ENCODE measurements around the gene HSDL1.
"Not testable (repeated sequence)": the region's sequence is repeated elsewhere in the genome, so short reads cannot be mapped to it uniquely, and the experiment has no call there.

HSDL1 gene

DNA sequence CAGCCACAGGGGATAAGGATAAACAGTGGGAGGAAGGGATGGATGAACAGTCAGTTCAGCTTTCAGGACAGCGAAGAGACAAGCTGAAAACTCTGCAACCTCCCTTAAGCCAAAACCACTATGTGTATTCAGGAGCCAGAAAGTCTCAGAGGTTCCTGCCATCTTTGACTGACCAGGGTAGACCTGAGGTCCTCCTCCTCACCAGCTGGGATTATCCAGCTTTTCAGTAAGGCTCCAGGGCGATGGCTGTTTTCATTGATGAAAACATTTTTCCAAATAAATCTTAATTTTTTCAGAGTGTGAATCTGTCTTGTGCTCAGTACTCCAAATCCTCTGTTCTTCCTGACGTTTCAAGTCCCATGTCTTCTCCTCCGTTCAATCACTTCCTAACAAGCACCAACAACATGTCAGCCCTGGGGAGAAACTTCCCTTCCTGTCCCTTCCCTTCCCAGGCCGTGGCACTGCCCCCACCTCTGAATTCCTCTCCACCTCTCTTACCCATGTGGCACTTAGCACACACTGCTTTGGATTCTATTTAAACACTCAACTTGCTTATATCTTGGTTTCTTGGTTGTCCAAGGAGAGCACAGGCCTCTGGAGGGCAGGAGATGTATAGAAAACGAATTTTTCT lies 5.2 kb downstream of the HSDL1 start:
- no peak for DNase-seq (ENCODE audit: low read depth in 1 of 2, low spot score in 1 of 2)

DNA sequence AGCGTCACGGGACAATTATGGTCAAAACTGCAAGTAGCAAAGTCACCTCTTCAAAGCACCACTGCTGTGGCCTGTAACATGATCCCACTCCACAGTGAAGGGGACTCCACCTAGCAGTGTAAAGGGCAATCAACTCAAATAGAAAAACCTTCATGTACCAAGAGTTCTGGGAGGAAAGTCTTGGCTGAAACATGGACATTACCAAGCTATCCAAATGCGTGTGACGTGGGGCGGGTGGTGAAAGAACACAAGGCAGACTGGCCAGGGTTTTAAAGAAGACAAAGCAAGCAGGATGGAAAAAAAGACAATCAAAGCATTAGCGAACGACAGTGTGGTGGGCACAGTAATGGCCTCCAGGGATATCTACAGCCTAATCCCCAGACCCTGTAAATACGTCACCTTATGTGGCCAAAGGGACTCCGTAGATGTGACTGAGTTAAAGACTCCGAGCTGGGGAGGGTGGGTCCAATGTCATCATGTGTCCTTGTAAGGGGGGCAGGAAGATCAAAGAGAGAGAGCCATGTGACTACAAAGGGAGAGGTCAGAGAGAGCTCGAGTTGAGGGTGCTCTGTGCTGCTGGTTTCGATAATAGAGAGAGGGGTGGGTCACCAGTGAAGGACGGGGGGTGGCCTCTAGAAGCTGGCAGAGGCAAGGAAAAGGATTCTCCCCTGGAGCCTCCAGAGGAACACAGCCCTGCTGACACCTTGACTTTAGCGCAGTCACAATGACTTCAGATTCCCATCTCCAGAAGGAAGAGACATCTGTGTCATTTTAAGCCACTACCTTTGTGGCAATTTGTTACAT lies 6.0 kb downstream of the HSDL1 start:
- DNase-seq (ENCODE audit: low read depth in 1 of 2, low spot score in 1 of 2) = no peak

DNA sequence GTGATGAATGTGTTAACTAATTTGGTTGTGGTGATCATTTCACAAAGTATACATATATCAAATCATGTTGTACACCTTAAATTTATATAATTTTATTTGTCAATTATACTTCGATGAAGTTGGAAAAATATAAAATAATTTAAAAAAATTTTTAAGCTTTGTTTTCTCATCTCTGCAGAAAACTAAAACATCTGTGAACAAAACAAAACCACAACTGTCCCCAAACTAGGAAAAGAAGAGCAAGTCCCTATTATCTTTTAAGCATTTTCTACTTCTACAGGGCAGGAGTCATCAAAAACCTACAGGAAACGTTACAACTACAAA lies 6.5 kb downstream of the HSDL1 start:
- no peak for DNase-seq (ENCODE audit: low read depth in 1 of 2, low spot score in 1 of 2)

DNA sequence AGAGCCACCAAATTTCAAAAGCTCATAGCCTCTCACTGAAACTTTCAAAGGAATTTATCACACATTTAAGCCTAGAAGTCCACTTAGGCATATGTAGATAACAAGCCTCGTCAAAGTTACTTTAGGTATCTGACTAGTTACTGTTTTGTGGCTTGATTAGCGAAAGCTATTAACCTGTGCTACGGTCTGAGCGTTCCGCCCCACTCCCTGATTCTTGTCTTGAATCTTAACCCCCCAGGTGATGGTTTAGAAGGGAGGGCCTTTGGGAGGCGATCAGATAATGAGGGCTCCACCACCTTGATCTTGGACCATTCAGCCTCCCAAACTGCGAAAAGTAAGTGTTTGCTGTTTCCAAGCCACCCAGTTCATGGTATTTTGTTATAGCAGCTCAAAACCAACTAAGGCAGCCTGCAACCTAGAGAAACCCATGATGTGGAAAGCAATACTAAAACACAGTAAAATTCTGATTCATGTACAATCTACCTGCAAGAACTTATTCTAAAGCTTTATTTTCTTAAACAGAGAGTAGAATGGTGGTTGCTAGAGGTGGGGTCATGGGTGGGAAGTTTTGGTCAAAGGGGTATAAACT lies 7.1 kb downstream of the HSDL1 start:
- no peak for DNase-seq (ENCODE audit: low read depth in 1 of 2, low spot score in 1 of 2)

DNA sequence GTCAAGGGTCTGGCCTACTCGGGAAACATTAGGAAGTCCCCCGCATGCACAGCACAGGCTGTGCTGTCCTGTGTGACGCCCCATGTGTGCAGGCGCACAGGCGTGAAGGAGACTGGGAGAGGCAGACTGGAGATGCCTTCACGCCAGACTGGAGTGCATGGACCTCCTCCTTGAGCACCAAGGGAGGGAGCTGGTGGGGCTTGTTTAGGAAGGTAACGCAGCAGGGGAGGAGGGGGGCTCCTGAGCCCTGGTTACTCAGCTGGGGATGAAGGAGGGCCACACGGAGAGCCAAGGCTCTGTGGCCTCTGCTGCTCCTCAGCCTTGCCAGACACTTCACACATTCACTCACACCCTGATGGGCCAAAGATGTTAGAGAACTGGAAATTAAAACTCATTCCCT lies 7.7 kb downstream of the HSDL1 start:
- DNase-seq (ENCODE audit: low read depth in 1 of 2, low spot score in 1 of 2) = no peak

DNA sequence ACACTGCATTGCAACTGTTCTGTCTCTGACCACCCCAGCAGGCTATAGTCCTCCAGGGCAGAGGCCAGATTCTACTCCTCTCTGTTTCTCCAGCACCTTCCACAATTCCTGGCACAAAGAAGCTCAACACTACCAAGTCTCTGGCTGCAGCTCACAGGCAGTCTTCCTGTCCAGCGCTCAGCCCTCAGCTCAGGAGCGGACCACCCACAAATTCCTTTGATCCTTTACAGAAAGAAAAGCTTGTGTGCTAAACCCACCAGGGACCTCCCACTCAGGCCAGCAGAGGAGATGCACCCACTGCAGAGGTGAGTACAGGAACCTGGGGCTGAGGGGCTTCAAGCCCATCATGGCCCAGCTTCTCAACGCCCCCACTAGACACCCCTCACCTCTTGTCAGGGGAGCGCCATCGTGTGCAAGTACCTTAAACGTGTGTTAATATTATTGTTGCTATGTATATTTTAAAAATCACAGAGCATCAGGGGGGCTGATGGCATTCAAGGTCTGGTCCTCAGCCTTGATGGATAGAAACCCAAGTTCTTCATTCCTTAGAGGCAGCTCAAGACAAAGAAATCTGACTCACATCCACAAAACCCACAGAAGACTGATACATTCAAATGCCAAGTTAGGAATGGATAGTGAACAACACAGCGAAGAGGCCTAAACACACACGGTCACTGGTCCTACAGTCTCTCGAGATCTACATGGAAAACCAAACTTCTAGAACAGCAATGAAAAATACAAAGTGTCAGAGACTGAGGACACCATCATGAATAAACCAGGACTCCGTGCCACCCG lies 8.4 kb downstream of the HSDL1 start:
- no peak for DNase-seq (ENCODE audit: low read depth in 1 of 2, low spot score in 1 of 2)

DNA sequence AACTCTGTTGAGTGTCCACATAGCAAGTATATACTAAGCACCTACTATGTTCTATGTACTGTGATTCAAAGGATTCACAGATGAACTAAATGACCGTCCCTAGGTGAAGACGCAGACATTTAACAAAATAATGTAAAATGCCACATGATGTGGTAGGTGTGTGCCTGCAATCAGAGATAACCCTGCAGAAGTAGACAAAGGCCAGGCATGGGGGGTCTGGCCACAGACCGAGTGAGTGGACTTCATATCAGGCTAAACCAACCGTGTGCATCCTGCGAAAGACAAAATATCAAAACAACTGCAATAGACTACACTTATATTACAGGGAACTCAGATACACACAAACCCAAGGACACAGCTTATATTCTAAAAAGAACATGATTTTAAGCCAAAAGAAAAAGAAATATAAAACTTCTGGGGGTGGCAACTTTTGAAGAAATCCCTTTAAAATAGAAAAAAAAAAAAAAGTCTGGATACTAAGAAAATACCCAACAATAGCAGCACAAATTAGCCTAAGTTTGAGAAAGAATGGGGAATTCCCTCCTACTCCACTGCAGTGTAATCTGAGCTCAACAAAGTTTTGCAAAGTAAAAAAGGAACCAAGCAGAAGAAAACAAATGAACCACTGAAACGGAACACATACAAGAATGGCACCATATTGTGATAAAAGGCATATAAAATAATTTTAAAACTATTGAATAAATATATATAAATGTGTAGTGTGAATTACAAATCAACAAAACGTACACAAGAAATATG lies 12.3 kb downstream of the HSDL1 start:
- DNase-seq (ENCODE audit: low read depth in 1 of 2, low spot score in 1 of 2) = no peak

DNA sequence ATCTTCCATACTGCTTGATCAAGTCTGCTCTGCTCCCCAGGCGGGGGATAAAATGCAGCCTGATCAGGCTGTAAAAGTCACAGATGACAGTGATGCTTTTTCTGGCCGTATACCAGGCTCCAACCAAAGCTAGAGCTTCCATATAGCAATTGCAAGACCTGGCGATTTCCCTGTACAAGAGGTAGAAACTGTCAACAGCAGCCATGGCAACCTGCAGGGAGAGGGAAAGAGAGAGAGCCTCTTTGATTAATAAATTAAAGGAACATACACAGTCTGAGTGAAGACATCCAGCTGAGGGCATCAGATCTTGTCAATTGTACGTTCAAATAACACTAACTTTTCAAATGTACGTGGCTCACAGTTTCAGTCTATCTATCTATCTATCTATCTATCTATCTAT lies 13.9 kb downstream of the HSDL1 start:
- DNase-seq (ENCODE audit: low read depth in 1 of 2, low spot score in 1 of 2) = no peak

DNA sequence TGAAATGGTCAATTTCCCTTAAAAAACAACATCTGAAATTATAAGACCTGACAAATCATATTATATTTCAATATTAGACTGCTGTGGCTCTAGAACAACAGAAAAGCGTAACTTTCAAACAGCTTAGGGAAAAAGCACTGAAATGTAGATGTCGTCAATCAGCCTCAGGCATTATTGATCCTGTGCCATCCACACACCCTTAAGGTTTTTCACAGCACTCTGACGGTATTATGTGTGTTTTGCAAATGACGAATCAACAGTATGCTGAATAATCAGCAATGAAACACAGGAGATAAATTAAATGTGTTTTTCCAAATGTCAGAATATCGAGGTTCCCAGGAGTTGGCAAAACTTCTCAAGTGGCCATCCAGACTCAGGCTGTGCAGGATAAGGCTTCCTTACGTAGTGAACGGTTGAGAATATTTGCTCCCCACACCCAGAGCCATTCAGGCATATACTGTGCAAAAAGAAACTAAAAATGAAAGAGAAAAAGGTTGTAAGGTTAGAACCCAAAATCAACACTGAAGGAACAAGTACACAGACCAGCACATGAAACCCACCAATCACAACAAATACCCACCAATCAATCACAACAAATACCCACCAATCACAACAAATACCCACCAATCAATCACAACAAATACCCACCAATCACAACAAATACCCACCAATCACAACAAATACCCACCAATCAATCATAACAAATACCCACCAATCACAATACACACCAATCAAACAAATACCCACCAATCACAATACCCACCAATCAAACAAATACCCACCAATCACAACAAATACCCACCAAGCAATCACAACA lies 20.5 kb downstream of the HSDL1 start:
- no peak for DNase-seq (ENCODE audit: low read depth in 1 of 2, low spot score in 1 of 2)

DNA sequence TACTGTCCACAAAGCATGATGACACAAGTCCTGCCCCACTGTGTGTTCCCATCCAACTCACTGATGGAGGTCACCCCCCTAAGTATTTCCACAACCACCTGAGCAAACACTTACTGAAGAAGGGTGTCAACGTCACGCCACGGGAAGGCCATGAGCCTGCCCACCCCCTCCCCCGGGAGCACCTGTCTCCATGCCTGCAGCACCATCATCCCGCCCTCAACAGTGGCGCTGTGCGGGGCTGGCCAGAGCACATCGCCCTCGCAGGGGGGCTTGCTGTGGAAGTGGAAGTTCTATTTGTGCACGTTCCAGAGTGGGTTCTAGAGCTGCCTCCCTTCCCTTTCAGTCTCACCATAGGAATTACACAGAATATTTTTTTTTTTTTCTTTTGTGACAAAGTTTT lies 24.0 kb downstream of the HSDL1 start:
- no peak for DNase-seq (ENCODE audit: low read depth in 1 of 2, low spot score in 1 of 2)

DNA sequence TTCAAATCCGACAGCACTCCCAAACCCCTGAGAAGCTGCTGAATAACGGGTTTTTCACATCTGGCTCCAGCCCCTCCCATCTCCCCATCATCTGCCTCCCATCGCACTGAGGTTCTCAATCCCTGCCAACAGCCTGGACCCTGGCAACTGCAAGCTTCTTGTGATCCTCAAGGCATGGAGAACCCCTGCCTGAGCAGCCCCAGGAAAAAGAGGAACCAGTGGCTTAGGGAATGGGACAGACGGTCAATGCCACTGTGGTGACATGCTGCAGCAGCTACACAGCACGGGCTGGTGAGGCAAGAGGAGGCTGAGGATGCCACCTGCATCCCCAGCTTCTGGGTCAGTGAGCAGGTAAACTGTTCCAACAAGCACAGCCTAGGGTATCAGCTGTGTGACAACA lies 25.0 kb downstream of the HSDL1 start:
- no peak for DNase-seq (ENCODE audit: low read depth in 1 of 2, low spot score in 1 of 2)

DNA sequence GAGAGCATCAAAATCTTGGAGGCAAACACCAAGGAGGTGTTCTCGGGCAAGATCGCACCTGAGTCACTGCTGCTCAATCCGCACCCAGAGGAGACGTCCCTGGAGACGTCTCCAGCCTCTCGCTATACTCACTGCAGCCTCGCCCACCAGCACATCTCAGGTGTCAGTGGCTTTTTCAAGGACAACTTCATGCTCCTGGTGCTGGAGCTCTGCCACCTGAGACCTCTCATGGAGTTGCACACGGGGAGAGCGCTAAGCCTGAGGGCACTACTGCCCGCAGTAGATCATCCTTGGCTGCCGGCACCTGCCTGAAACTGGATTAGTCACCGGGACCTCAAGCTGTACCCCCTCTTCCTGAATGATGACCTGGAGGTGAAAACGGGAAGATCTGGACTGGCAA lies 25.6 kb downstream of the HSDL1 start:
- no peak for DNase-seq (ENCODE audit: low read depth in 1 of 2, low spot score in 1 of 2)

DNA sequence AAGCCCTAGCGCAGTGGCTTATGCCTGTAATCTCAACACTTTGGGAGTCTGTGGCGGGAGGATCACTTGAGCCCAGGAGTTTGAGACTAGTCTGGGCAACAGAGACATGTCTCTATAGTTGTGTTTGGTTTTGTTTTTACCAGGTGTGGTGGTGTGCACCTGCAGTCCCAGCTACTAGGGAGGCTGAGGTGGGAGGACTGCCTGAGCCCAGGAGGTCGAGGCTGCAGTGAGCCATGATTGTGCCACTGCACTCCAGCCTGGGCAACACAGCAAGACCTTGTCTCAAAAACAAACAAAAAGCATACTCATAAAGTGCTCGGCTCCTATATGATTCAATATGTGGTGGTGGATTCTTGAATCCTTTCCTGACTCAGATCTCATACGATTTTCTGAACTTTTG lies 26.7 kb downstream of the HSDL1 start:
- DNase-seq (ENCODE audit: low read depth in 1 of 2, low spot score in 1 of 2) = not testable (repeated sequence)

DNA sequence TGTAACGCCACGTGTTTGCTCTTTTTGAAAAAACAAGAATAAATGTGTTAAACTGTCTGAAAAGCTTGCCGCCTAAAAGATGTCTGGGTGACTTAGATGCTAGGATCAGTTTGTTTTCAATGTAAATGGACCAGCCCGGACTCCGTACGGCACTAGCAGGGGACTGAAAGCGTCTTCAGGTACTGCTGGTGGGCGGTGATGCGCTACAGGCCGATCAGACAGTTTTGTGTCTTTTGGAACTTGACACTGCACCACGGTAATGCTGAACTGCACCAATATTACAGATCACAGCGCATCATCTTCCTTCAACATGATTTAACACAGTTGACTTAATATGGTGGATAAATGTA lies 27.5 kb downstream of the HSDL1 start:
- DNase-seq (ENCODE audit: low read depth in 1 of 2, low spot score in 1 of 2) = peak in 1 of 2 donors; percentile 5

DNA sequence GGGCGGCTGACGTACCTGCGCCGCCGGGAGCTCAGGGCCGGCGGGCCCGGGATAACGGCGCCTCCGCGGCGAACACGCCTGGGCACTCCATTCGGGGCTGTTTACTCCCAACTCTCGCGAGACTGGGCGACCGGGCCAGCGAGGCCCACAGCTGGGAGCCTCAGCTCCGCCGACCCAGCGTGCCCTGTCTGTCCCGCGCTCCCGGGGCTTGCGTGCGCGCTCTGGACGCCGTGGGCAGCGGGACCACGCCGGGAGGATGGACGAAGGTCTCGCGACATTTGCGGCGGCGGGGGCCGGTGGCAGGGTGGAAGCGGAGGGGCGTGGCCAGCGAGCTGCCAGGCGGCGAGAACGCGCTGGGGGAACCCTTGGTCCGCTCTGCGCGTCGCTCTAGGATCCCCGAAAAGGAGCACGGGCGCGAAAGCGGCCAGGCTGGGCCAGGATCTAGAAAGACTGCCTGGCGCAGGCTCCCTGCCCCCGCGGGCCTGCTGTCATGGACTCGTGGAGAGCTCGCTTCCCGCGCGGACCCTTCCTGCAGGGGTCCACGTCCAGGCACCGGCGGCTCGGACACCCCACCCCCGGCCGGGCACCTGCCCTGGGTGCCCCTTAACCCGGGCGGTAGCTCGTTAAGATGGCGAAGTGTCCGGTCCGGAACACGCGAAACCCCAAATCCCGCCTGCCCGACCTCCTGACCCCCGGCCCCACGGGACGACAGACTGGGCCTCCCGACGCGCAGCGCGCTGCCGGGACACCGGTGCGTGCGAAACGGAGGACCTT lies 28.1 kb downstream of the HSDL1 start, which contains the start of gene MBTPS1:
Gene MBTPS1 (minus strand): TSS at position 223 of the 774 bp plus-strand sequence. CDS start 15,159 bp downstream, outside the sequence.
- peak; percentile 96 to 98 for DNase-seq (ENCODE audit: low read depth in 1 of 2, low spot score in 1 of 2)

DNA sequence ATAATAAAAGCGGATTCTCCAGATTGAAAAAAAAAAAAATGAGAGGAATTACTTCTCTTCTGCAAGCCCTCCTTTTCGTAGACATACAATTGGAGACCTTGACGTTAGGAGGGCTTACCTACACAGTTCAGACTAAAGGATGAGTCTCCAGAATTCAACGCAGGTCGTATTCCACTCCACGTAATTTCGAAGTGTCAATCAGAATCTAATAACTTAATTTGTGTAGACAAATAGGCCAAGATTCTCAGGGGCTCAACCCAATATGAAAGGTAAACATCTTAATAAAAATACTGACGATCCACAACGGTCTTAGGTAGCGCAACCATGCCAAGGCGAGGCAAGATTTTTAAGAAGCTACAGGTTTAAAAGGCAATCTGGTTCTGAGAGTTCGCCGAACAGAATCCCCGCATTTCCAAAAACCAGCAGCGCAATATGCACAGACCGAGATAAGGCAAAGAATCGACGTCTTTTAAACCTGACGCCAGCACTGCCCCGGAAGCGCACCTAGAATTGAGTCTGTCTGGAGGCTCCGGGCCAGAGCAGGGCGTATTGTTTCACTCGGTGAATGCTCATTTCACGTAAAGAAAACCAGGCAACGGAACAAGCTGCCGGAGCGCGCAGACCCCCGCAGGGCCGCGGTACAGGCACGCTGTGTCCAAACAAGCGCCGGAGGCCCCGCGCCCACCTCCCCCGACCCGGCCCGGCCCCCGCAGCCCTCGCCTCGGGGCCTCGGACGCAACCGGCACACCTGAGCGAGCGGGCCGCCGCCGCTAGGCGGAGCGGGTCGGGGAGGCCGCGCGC lies 28.9 kb downstream of the HSDL1 start:
- no peak for DNase-seq (ENCODE audit: low read depth in 1 of 2, low spot score in 1 of 2)

DNA sequence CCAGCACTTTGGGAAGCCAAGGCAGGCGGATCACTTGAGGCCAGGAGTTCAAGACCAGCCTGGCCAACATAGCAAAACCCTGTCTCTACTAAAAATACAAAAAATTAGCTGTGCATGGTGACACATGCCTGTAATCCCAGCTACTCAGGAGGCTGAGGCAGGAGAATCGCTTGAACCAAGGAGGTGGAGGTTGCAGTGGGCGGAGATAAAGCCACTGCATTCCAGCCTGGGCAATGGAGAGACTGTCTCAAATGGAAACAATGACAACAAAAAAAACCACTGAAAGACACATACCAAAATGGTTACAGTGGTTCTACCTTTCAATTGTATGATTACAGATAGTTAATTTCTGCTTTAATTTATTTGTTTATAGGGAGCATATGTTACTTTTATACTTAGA lies 33.0 kb downstream of the HSDL1 start:
- DNase-seq (ENCODE audit: low read depth in 1 of 2, low spot score in 1 of 2) = not testable (repeated sequence)

DNA sequence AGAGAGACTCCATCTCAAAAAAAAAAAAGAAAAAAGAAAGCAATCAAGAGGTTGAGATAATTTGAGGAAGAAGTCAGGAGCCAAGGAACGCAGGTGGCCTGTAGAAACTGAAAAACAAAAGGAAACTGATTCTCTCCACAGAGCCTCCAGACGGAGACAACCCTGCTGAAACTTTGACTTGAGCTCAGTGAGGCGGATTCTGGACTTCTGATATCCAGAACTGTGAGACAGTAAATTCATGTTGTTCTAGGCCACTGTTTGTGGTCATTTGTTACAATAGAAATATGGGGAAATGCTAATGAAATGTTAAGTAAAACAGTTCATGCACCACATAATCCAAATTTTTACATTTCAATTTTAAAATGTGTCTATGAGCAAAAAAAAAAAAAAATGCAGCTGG lies 33.5 kb downstream of the HSDL1 start:
- DNase-seq (ENCODE audit: low read depth in 1 of 2, low spot score in 1 of 2) = no peak

DNA sequence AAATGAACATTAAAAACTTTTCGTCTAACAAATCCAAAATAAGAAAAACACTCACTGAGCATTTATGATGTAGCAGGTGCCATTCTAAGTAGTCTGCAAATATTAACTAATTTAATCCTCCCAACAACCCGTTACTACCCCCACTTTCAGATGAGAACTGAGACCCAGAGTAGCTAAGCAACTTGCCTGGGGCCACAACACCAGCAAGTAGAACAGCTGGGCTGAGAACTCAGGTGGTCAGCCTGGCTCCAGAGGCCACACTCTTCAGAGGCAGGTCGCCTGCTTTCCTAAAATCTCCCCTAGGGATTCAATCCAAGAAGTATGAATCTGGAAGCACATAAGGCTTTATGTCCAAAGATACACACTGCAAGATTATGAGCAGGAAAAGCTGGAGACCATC lies 34.5 kb downstream of the HSDL1 start:
- no peak for DNase-seq (ENCODE audit: low read depth in 1 of 2, low spot score in 1 of 2)

All from stimulated activated CD4-positive, alpha-beta T cell treated with anti-CD3 and anti-CD28 coated beads, Interleukin-15, amount 100 ng/mL, for 1 hour (primary cell).